ENCODE results near the gene FABP2.
A peak's percentile ranks its signal among the peaks of the same experiment; 100 is the strongest.

The FABP2 gene

DNA sequence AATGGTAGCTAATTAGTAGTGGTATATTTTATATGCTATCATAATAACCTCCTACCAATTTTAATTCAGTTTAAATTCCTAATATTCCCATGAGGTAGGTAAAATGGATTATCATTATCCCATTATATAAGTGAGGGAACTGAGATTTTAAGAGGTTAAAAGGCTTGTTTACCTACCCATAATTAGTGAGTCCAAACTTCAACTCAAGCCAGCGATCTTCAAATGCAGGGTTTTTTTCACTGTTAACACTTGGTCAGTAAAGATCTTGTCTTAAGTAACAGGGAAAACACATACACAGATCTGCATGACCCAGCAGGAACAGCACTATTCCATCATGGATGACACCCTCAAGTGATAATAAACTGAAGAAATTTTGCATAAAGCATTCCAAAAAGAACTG lies 31.3 kb downstream of the FABP2 start:
- Histone ChIP-seq H3K27me3 (ENCODE audit: insufficient read depth, poor library complexity, severe bottlenecking) (no peaks in the 10 kb centered on the region), H3K27ac (replicated peaks) (no peak overlapping the region)
- TF ChIP-seq, protein P1, sequence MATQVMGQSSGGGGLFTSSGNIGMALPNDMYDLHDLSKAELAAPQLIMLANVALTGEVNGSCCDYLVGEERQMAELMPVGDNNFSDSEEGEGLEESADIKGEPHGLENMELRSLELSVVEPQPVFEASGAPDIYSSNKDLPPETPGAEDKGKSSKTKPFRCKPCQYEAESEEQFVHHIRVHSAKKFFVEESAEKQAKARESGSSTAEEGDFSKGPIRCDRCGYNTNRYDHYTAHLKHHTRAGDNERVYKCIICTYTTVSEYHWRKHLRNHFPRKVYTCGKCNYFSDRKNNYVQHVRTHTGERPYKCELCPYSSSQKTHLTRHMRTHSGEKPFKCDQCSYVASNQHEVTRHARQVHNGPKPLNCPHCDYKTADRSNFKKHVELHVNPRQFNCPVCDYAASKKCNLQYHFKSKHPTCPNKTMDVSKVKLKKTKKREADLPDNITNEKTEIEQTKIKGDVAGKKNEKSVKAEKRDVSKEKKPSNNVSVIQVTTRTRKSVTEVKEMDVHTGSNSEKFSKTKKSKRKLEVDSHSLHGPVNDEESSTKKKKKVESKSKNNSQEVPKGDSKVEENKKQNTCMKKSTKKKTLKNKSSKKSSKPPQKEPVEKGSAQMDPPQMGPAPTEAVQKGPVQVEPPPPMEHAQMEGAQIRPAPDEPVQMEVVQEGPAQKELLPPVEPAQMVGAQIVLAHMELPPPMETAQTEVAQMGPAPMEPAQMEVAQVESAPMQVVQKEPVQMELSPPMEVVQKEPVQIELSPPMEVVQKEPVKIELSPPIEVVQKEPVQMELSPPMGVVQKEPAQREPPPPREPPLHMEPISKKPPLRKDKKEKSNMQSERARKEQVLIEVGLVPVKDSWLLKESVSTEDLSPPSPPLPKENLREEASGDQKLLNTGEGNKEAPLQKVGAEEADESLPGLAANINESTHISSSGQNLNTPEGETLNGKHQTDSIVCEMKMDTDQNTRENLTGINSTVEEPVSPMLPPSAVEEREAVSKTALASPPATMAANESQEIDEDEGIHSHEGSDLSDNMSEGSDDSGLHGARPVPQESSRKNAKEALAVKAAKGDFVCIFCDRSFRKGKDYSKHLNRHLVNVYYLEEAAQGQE (IDR thresholded peaks at IDR 0.05; ENCODE audit: insufficient replicate concordance, low read depth): no peak
- no peak for TF ChIP-seq GABPA (IDR thresholded peaks at IDR 0.05; ENCODE audit: low read depth)
- TF ChIP-seq, protein P2, sequence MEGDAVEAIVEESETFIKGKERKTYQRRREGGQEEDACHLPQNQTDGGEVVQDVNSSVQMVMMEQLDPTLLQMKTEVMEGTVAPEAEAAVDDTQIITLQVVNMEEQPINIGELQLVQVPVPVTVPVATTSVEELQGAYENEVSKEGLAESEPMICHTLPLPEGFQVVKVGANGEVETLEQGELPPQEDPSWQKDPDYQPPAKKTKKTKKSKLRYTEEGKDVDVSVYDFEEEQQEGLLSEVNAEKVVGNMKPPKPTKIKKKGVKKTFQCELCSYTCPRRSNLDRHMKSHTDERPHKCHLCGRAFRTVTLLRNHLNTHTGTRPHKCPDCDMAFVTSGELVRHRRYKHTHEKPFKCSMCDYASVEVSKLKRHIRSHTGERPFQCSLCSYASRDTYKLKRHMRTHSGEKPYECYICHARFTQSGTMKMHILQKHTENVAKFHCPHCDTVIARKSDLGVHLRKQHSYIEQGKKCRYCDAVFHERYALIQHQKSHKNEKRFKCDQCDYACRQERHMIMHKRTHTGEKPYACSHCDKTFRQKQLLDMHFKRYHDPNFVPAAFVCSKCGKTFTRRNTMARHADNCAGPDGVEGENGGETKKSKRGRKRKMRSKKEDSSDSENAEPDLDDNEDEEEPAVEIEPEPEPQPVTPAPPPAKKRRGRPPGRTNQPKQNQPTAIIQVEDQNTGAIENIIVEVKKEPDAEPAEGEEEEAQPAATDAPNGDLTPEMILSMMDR (IDR thresholded peaks at IDR 0.05; ENCODE audit: insufficient read depth, low read length): no peak
- no peak for TF ChIP-seq POLR2AphosphoS5 (IDR thresholded peaks at IDR 0.05; ENCODE audit: low read depth)
- no peak for TF ChIP-seq SPI1 (IDR thresholded peaks at IDR 0.05; ENCODE audit: borderline replicate concordance, low read depth)

DNA sequence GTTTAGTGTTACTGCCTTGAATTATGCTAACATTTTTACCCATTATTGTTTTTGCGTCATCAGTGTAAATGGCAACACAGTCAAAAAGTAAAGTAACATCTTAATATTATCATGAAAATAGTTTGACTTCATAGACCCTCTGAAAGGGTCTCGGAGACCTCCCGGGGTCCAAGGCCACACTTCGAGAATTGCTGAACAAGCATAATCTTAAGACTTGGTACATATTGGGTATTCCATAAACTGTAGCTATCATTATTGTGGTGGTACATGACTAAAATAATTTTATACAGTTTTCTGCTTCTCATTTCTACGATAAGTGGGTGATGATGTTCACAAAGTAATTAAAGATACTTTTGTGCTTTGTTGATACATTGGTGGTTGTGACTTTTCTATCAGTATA lies 32.6 kb downstream of the FABP2 start:
- Histone ChIP-seq H3K27me3 (ENCODE audit: insufficient read depth, poor library complexity, severe bottlenecking) (no peaks in the 10 kb centered on the region), H3K27ac (replicated peaks) (no peak overlapping the region), H3K4me3 (replicated peaks; ENCODE audit: insufficient read depth, low read length) (no peak overlapping the region)
- no peak for DNase-seq (ENCODE audit: low read depth in 1 of 2, low spot score in 1 of 2)
- TF ChIP-seq GABPA (IDR thresholded peaks at IDR 0.05; ENCODE audit: low read depth) (no peak), SPI1 (IDR thresholded peaks at IDR 0.05; ENCODE audit: borderline replicate concordance, low read depth) (no peak), POLR2AphosphoS5 (IDR thresholded peaks at IDR 0.05; ENCODE audit: low read depth) (no peak)
- TF ChIP-seq, protein P1 (IDR thresholded peaks at IDR 0.05; ENCODE audit: insufficient replicate concordance, low read depth): no peak
- TF ChIP-seq, protein P2 (IDR thresholded peaks at IDR 0.05; ENCODE audit: insufficient read depth, low read length): no peak

More for the DNA sequence above, 31.3 kb downstream of the FABP2 start:
- no peak overlapping the region for H3K4me3 ChIP-seq (replicated peaks; ENCODE audit: insufficient read depth, low read length)
- DNase-seq (ENCODE audit: low read depth in 1 of 2, low spot score in 1 of 2): no peak

DNA sequence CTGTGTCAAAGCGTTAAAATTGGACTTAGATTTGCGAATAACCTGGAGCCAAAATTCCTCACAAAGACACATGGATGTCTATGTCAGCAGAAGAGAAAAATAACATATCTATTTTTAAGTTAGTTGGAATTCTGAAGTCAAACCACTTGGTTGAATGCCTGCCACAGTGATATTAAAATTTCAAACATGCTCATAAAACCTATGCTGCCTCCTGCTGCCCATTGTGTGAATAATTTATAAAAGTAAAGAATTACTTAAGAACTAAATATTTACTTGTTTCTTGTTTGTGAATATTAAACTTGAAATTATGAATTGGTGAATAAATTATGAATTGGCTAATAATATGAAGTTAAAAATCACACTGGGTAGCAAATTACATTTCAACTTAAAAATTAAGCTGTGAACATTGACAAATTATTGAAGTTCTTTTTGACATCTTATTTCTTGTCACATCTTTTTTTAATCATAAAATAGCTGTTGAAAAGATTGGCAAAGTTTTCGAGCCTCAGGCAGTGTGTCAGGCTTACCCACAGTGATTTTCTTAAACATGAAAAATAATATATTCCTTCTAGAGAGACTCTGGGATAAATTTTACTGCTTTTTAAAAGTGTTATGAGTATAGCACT lies 35.4 kb downstream of the FABP2 start:
- peak in 1 of 2 experiments; percentile 19 for DNase-seq (ENCODE audit: low read depth in 1 of 2, low spot score in 1 of 2)
- Histone ChIP-seq H3K27me3 (ENCODE audit: insufficient read depth, poor library complexity, severe bottlenecking) (no peaks in the 10 kb centered on the region), H3K4me3 (replicated peaks; ENCODE audit: insufficient read depth, low read length) (no peak overlapping the region), H3K27ac (replicated peaks) (no peak overlapping the region)
- TF ChIP-seq, protein P1 (IDR thresholded peaks at IDR 0.05; ENCODE audit: insufficient replicate concordance, low read depth): no peak
- TF ChIP-seq, protein P2 (IDR thresholded peaks at IDR 0.05; ENCODE audit: insufficient read depth, low read length): peak; percentile 23
- no peak for TF ChIP-seq SPI1 (IDR thresholded peaks at IDR 0.05; ENCODE audit: borderline replicate concordance, low read depth)
- no peak for TF ChIP-seq POLR2AphosphoS5 (IDR thresholded peaks at IDR 0.05; ENCODE audit: low read depth)
- TF ChIP-seq GABPA (IDR thresholded peaks at IDR 0.05; ENCODE audit: low read depth): no peak

Measured in HL-60 (cell line).